ENCODE data around the gene GUCY1A1.

- no peak for TF ChIP-seq POLR2A (IDR thresholded peaks at IDR 0.05)
- no peak for TF ChIP-seq CTCF (IDR thresholded peaks at IDR 0.05)
Observed at GRCh38 chr4:155734065-155734464, 67.4 kb downstream of the GUCY1A1 start.
